ENCODE measurements around the gene DCP1A.

DNA sequence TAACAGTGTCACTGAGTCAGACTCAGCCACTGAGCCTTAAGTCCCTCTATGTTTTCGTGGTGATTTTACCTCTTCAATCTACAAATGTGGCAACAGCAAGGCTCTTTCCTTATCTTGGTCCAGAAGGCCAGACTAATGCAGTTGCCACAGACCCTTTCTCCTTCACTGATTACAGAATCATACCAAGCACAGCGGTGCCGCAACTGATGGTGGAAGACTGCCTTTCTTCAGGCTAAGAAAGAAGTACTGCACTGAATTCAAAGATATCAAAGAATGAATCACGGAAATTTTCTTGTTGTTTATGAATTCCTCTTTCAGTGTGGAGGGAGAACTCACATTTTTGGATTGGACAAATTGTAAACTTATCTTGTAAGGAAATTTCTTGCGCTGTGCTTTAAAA, 18.6 kb downstream of the DCP1A start:
- TF ChIP-seq, protein P1, sequence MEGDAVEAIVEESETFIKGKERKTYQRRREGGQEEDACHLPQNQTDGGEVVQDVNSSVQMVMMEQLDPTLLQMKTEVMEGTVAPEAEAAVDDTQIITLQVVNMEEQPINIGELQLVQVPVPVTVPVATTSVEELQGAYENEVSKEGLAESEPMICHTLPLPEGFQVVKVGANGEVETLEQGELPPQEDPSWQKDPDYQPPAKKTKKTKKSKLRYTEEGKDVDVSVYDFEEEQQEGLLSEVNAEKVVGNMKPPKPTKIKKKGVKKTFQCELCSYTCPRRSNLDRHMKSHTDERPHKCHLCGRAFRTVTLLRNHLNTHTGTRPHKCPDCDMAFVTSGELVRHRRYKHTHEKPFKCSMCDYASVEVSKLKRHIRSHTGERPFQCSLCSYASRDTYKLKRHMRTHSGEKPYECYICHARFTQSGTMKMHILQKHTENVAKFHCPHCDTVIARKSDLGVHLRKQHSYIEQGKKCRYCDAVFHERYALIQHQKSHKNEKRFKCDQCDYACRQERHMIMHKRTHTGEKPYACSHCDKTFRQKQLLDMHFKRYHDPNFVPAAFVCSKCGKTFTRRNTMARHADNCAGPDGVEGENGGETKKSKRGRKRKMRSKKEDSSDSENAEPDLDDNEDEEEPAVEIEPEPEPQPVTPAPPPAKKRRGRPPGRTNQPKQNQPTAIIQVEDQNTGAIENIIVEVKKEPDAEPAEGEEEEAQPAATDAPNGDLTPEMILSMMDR (conservative IDR thresholded peaks at IDR 0.05), result no peak
- TF ChIP-seq EZH2 (IDR thresholded peaks at IDR 0.05; ENCODE audit: low read depth), result no peak

Data from PC-9 (cell line).